Measurements from ENCODE around the gene TMEM184C. TPM values are rescaled to one million over a fixed set of nuclear protein-coding genes. Genes with fewer than 3 reads are reported as not detected.

Gene TMEM184C
- total RNA-seq, 1 experiment from 2014 or later = 44.7 TPM

- no peak for DNase-seq (ENCODE audit: low spot score)
These were observed 17.4 kb upstream of the TMEM184C start for GRCh38 chr4:147599769-147600168.

GRCh38 chr4:147605499-147605898 lies 11.7 kb upstream of the TMEM184C start:
- DNase-seq (ENCODE audit: low spot score) = no peak

- no peak for DNase-seq (ENCODE audit: low spot score)
These were observed 9.7 kb upstream of the TMEM184C start for GRCh38 chr4:147607471-147607870.

- no peak for DNase-seq (ENCODE audit: low spot score)
These were observed 6.5 kb upstream of the TMEM184C start for GRCh38 chr4:147610686-147611085.

- DNase-seq (ENCODE audit: low spot score) = no peak
These were observed 386 bp upstream of the TMEM184C start for GRCh38 chr4:147616849-147617172.

GRCh38 chr4:147617841-147618691 lies 869 bp downstream of the TMEM184C start:
- no peak for DNase-seq (ENCODE audit: low spot score)

GRCh38 chr4:147620315-147620714 lies 3.1 kb downstream of the TMEM184C start:
- DNase-seq (ENCODE audit: low spot score) = no peak

GRCh38 chr4:147625733-147626132 lies 8.5 kb downstream of the TMEM184C start:
- DNase-seq (ENCODE audit: low spot score) = no peak

- DNase-seq (ENCODE audit: low spot score) = no peak
These were observed 9.7 kb downstream of the TMEM184C start for GRCh38 chr4:147626903-147627302.

GRCh38 chr4:147628415-147628814 lies 11.2 kb downstream of the TMEM184C start:
- DNase-seq (ENCODE audit: low spot score) = no peak

- DNase-seq (ENCODE audit: low spot score) = no peak
These were observed 12.9 kb downstream of the TMEM184C start for GRCh38 chr4:147629783-147630730.

- no peak for DNase-seq (ENCODE audit: low spot score)
These were observed 15.9 kb downstream of the TMEM184C start for GRCh38 chr4:147633113-147633512.

- DNase-seq (ENCODE audit: low spot score) = no peak
These were observed 16.4 kb downstream of the TMEM184C start for GRCh38 chr4:147633643-147634042.

- DNase-seq (ENCODE audit: low spot score) = no peak
These were observed 18.2 kb downstream of the TMEM184C start for GRCh38 chr4:147635348-147635747.

- no peak for DNase-seq (ENCODE audit: low spot score)
These were observed 21.2 kb downstream of the TMEM184C start for GRCh38 chr4:147638365-147638764.

- peak; percentile 6 for DNase-seq (ENCODE audit: low spot score)
These were observed 21.7 kb downstream of the TMEM184C start for GRCh38 chr4:147638942-147639341.

GRCh38 chr4:147639388-147639787 lies 22.2 kb downstream of the TMEM184C start:
- DNase-seq (ENCODE audit: low spot score) = no peak

- DNase-seq (ENCODE audit: low spot score) = no peak
These were observed 23.1 kb downstream of the TMEM184C start for GRCh38 chr4:147640331-147640730.

GRCh38 chr4:147643616-147644015 lies 26.4 kb downstream of the TMEM184C start:
- no peak for DNase-seq (ENCODE audit: low spot score)

GRCh38 chr4:147644471-147644870 lies 27.3 kb downstream of the TMEM184C start:
- no peak for DNase-seq (ENCODE audit: low spot score)

- DNase-seq (ENCODE audit: low spot score) = no peak
These were observed 27.9 kb downstream of the TMEM184C start for GRCh38 chr4:147645099-147645498.

GRCh38 chr4:147648656-147649055 lies 31.5 kb downstream of the TMEM184C start:
- DNase-seq (ENCODE audit: low spot score) = no peak

- DNase-seq (ENCODE audit: low spot score) = no peak
These were observed 34.4 kb downstream of the TMEM184C start for GRCh38 chr4:147651563-147651962.

Measured in A172 (cell line).